ENCODE results near the gene NVL. TPM values are rescaled to one million over a fixed set of nuclear protein-coding genes. Genes with fewer than 3 reads are reported as not detected.
"Not testable (repeated sequence)": the region's sequence is repeated elsewhere in the genome, so short reads cannot be mapped to it uniquely, and the experiment has no call there.

NVL gene
- total RNA-seq, 1 donor from 2014 or later = 34.6 TPM

DNA sequence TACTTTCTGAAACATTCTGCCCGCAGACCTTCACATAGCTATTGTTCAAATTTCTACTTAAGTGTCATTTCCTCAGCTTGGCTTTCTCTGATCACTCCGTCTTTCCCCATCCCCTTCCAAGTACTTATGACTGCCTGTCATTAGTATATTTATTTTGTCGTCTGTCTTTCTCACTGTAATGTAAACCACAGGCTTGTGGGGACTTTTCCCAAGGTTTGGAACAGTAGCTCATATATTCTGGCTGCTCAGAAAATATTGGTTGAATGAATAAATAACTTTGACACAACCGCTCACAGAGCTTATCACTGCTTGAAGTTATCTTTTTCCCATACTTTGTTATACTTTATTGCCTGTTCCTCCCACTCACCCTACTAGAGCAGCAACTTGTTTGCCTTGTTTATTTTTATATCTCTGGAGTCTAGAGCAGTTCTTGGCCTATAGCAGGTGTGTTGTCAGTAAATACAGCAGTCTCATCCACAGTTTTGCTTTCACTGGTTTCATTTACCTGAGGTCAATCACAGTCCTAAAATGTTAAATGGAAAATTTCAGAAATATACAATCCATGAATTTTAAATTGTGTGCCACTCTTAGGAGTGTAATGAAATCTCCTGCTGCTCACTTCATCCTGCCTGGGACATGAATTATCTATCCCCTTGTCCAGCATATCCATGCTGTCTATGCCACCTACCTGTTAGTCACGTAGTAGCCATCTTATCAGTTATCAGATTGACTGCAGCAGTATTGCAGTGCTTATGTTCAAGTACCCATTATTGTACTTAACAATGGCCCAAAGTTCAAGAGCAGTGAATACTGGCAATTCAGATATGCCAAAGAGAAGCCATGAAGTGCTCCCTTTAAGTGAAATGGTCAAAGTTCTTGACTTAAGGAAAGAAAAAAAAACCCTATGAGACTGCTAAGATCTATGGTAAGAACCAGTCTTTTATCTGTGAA, 24.3 kb upstream of the NVL start:
- TF ChIP-seq, protein P1, sequence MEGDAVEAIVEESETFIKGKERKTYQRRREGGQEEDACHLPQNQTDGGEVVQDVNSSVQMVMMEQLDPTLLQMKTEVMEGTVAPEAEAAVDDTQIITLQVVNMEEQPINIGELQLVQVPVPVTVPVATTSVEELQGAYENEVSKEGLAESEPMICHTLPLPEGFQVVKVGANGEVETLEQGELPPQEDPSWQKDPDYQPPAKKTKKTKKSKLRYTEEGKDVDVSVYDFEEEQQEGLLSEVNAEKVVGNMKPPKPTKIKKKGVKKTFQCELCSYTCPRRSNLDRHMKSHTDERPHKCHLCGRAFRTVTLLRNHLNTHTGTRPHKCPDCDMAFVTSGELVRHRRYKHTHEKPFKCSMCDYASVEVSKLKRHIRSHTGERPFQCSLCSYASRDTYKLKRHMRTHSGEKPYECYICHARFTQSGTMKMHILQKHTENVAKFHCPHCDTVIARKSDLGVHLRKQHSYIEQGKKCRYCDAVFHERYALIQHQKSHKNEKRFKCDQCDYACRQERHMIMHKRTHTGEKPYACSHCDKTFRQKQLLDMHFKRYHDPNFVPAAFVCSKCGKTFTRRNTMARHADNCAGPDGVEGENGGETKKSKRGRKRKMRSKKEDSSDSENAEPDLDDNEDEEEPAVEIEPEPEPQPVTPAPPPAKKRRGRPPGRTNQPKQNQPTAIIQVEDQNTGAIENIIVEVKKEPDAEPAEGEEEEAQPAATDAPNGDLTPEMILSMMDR (IDR thresholded peaks at IDR 0.05) = no peak
- H3K27me3 ChIP-seq = no peaks in the 10 kb centered on the region
- H3K4me3 ChIP-seq = no peak overlapping the region
- no peaks in the 10 kb centered on the region for H3K36me3 ChIP-seq
- no peak for DNase-seq (ENCODE audit: low spot score in 2 of 2)
- H3K4me1 ChIP-seq = peaks cover 0 to 16% of the 10 kb centered on the region in 2 donors
- intact Hi-C loops (cut with DNase I) = no loop called here
- no peaks in the 10 kb centered on the region for H3K9me3 ChIP-seq
- no peak overlapping the region for H3K27ac ChIP-seq

DNA sequence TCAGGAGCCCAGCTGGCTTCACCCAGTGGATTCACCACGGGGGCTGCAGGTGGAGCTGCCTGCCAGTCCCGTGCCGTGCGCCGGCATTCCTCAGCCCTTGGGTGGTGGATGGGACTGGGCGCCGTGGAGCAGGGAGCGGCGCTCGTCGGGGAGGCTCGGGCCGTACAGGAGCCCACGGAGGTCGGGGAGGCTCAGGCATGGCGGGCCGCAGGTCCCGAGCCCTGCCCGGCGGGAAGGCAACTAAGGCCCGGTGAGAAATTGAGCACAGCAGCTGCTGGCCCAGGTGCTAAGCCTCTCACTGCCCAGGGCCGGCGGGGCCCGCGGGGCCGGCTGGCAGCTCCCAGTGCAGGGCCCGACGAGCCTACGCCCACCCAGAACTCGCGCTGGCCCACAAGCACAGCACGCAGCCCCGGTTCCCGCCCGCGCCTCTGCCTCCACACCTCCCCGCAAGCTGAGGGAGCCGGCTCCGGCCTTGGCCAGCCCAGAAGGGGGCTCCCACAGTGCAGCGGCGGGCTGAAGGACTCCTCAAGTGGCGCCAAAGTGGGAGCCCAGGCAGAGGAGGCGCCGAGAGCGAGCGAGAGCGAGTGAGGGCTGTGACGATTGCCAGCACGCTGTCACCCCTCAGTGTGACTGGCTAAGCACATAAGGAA, 22.6 kb upstream of the NVL start:
- H3K9me3 ChIP-seq; intact Hi-C loops (cut with DNase I); DNase-seq (ENCODE audit: low spot score in 2 of 2); H3K4me1 ChIP-seq; H3K27me3 ChIP-seq; H3K27ac ChIP-seq; H3K36me3 ChIP-seq; H3K4me3 ChIP-seq: not testable (repeated sequence)

DNA sequence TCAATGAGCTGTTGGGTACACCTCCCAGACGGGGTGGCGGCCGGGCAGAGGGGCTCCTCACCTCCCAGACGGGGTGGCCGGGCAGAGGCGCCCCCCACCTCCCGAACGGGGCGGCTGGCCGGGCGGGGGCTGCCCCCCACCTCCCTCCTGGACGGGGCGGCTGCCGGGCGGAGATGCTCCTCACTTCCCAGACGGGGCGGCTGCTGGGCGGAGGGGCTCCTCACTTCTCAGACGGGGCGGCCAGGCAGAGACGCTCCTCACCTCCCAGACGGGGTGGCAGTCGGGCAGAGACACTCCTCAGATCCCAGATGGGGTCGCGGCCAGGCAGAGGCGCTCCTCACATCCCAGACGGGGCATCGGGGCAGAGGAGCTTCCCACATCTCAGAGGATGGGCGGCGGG, 19.7 kb upstream of the NVL start:
- H3K27me3 ChIP-seq; H3K27ac ChIP-seq; DNase-seq (ENCODE audit: low spot score in 2 of 2); H3K4me1 ChIP-seq; H3K9me3 ChIP-seq; intact Hi-C loops (cut with DNase I); H3K4me3 ChIP-seq; H3K36me3 ChIP-seq: not testable (repeated sequence)

DNA sequence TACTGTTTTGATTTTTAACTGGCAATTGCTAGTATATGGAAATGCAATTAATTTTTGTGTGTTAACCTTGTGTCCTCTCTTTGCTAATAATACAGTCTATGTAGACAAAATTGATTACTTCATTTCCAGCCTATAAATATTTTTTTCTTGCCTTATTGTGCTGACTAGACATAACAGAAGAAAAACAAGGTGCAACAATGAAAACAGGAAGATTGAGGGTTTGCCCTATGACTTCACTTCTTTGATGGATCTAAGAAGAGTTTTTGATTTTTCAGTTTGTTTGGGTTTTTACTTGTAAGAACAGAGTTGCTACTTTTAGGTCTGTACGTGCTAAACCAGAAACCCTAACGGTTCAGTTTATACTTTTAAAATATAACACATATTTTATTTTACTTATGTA, 18.2 kb upstream of the NVL start:
- no peak overlapping the region for H3K4me3 ChIP-seq
- intact Hi-C loops (cut with DNase I) = no loop called here
- H3K9me3 ChIP-seq = peaks cover 11 to 15% of the 10 kb centered on the region in 2 donors
- H3K36me3 ChIP-seq = no peaks in the 10 kb centered on the region
- H3K4me1 ChIP-seq = no peaks in the 10 kb centered on the region
- DNase-seq (ENCODE audit: low spot score in 2 of 2) = no peak
- TF ChIP-seq, protein P1 (IDR thresholded peaks at IDR 0.05) = no peak
- H3K27ac ChIP-seq = no peak overlapping the region
- no peaks in the 10 kb centered on the region for H3K27me3 ChIP-seq

DNA sequence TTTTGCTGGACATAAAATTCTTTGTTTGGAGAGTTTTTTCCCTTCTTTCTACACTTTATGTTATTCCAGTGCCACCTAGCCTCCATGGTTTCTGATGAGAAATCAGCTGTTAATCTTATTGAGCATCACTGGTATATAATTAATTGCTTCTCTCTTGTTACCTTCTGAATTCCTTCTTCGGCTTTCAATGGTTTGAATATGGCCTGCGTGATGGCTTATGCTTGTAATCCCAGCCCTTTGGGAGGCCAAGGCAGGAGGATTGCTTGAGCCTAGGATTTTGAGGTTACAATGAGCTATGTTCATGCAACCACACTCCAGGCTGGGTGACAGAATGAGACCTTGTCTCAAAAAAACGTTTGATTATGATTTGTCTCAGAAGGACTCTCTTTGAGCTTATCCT, 13.7 kb upstream of the NVL start:
- DNase-seq (ENCODE audit: low spot score in 2 of 2) = no peak
- no peaks in the 10 kb centered on the region for H3K36me3 ChIP-seq

DNA sequence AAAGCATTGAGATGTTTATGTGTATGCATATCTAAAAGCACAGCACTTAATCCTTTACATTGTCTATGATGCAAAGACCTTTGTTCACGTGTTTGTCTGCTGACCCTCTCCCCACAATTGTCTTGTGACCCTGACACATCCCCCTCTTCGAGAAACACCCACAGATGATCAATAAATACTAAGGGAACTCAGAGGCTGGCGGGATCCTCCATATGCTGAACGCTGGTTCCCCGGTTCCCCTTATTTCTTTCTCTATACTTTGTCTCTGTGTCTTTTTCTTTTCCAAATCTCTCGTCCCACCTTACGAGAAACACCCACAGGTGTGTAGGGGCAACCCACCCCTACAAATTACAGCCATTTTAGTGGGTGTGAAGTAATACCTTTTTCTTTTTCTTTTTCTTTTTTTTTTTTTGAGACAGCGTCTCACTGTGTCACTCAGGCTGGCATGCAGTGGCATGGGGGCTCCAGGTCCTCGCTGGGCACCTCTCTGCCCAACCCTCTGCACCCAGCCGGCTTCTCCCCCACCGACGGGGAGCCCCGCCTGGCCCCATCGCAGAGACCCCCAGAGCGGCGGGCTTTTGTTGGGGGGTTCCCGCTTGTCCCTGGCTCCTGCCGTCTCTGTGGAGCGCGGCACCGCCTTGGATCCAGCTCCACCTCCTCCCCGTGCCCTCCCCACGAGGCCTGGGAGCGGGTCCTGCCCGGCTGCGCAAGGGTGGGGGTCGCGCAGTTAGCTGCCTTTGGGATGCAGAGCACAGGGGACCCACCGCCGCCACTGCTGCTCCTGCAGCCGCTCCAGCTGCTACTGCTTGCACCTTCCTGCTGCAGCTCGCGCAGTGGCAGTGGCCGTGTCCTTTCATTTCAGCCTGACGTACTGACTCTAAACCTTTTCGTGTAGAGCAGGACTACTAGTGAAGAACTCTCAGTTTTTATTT, 10.7 kb upstream of the NVL start:
- H3K27ac ChIP-seq; H3K4me1 ChIP-seq; DNase-seq (ENCODE audit: low spot score in 2 of 2); intact Hi-C loops (cut with DNase I); H3K36me3 ChIP-seq; H3K27me3 ChIP-seq: not testable (repeated sequence)
- peak overlapping the region; percentile 44 to 64 for H3K4me3 ChIP-seq
- peaks cover 14 to 15% of the 10 kb centered on the region in 2 donors for H3K9me3 ChIP-seq

More for the DNA sequence above, 13.7 kb upstream of the NVL start:
- intact Hi-C loops (cut with DNase I) = no loop called here
- H3K4me3 ChIP-seq = no peak overlapping the region
- H3K27ac ChIP-seq = no peak overlapping the region
- H3K4me1 ChIP-seq = no peaks in the 10 kb centered on the region
- H3K27me3 ChIP-seq = no peaks in the 10 kb centered on the region
- TF ChIP-seq, protein P1 (IDR thresholded peaks at IDR 0.05) = no peak
- H3K9me3 ChIP-seq = peaks cover 14 to 15% of the 10 kb centered on the region in 2 donors
